HepG2 (cell line): Measurements from ENCODE around the gene ESYT2. TPM values are rescaled to one million over a fixed set of nuclear protein-coding genes. Genes with fewer than 3 reads are reported as not detected.
A peak's percentile ranks its signal among the peaks of the same experiment; 100 is the strongest.
"Not testable (repeated sequence)": the region's sequence is repeated elsewhere in the genome, so short reads cannot be mapped to it uniquely, and the experiment has no call there.

ENCODE experiments used
- ATAC-seq: fragments of 200-7000 bp; cut with Tn5 transposase; 3 replicates; pipeline ENCODE4 v1.9.1; 2020; ENCODE audit warnings: mild to moderate bottlenecking, moderate library complexity
- BruUV-seq: library from RNA; stranded (reverse); fragments of 400-500 nt; replicated peaks from 2 replicates; lab custom pipeline; 2021; lab: Mats Ljungman, UMichigan
- CTCF ChIA-PET: fragments of 300-600 bp; formaldehyde crosslinking; extraction: SDS; loops from one replicate; lab custom pipeline; 2021; ENCODE audit warnings: low total read pairs, inconsistent platforms, low intra/inter-chr PET ratio; lab: Yijun Ruan, JAX
- POLR2A ChIA-PET: fragments of 350-600 bp; sonication (Branson Sonifier 250); formaldehyde crosslinking; loops from one replicate; lab custom pipeline; 2020; ENCODE audit warnings: antibody characterized with exemption, inconsistent platforms; lab: Yijun Ruan, JAX
- DNase-seq: peaks from one replicate; pipeline ENCODE4 v3.0.0-alpha.2; 2015; ENCODE audit warnings: low spot score
- FAIRE-seq: peaks from 3 replicates; lab custom pipeline; 2011; peaks lifted over from hg19 to GRCh38; lab: Jason Lieb, UNC
- H2AFZ ChIP-seq: one replicate; pipeline ENCODE4 v1.6.1; 2011; ENCODE audit warnings: low read length, inconsistent platforms
- H3K27ac ChIP-seq: fragments of 300-600 bp; 3 replicates; pipeline ENCODE4 v1.8.0; 2011; ENCODE audit warnings: mixed run types, mild to moderate bottlenecking, mixed read lengths, low read length, inconsistent platforms; ENCODE audit not compliant: insufficient read depth; ENCODE audit errors: extremely low read length
- H3K27me3 ChIP-seq, 2 experiments: fragments of 200-600 bp in 1 of 2; 2 replicates in 1 of 2; 3 replicates in 1 of 2; pipeline versions ENCODE4 v1.6.0 to v1.8.0; 2011; ENCODE audit warnings: low read length in 2 of 2, mild to moderate bottlenecking in 2 of 2, moderate library complexity in 2 of 2, inconsistent platforms in 1 of 2; ENCODE audit not compliant: insufficient read depth in 2 of 2, control insufficient read depth in 1 of 2
- H3K36me3 ChIP-seq, 2 experiments: fragments of 200-600 bp in 1 of 2; replicated peaks in 1 of 2; 2 replicates in 1 of 2; 3 replicates in 1 of 2; pipeline versions ENCODE4 v1.5.1 to v1.8.0; 2011; ENCODE audit warnings: low read length in 2 of 2, inconsistent platforms in 1 of 2; ENCODE audit not compliant: insufficient read depth in 2 of 2, control insufficient read depth in 1 of 2
- H3K4me1 ChIP-seq: 2 replicates; pipeline ENCODE4 v1.5.1; 2012; ENCODE audit warnings: low read length, inconsistent platforms; ENCODE audit not compliant: insufficient read depth
- H3K4me2 ChIP-seq: 2 replicates; pipeline ENCODE4 v1.6.0; 2011; ENCODE audit warnings: low read depth, low read length, inconsistent platforms
- H3K4me3 ChIP-seq, 3 experiments: fragments of 200-600 bp in 1 of 3; sonication (generic), shearing (Covaris generic) in 1 of 3; replicated peaks in 1 of 3; 2 replicates each; pipeline ENCODE4 v1.5.1; 2011 to 2016; ENCODE audit warnings: low read length in 3 of 3, inconsistent platforms in 2 of 3, low read depth in 2 of 3, mild to moderate bottlenecking in 2 of 3, control low read depth in 1 of 3, mixed read lengths in 1 of 3; ENCODE audit not compliant: insufficient read depth in 1 of 3
- H3K79me2 ChIP-seq: one replicate; pipeline ENCODE4 v1.6.1; 2011; ENCODE audit warnings: low read length, inconsistent platforms; ENCODE audit not compliant: insufficient read depth
- H3K9ac ChIP-seq: 2 replicates; pipeline ENCODE4 v1.6.0; 2011; ENCODE audit warnings: mild to moderate bottlenecking, low read depth, low read length, inconsistent platforms; ENCODE audit not compliant: insufficient read depth
- H3K9me3 ChIP-seq: 2 replicates; pipeline ENCODE4 v1.5.1; 2012; ENCODE audit warnings: mild to moderate bottlenecking, low read length
- H4K20me1 ChIP-seq: 2 replicates; pipeline ENCODE4 v1.6.0; 2011; ENCODE audit warnings: inconsistent platforms, mild to moderate bottlenecking, low read length, moderate library complexity; ENCODE audit not compliant: insufficient read depth
- HNRNPL ChIP-seq: fragments of 200-400 bp; formaldehyde crosslinking; IDR thresholded peaks from 2 replicates; pipeline ENCODE4 v1.6.1; 2017; ENCODE audit warnings: mild to moderate bottlenecking, low read depth, low read length
- HNRNPLL ChIP-seq: fragments of 200-400 bp; formaldehyde crosslinking; IDR thresholded peaks from 2 replicates; pipeline ENCODE4 v1.6.1; 2017; ENCODE audit warnings: mild to moderate bottlenecking, low read depth, low read length; ENCODE audit not compliant: poor library complexity, severe bottlenecking
- HOXA5 ChIP-seq: sonication (generic); formaldehyde crosslinking; IDR thresholded peaks from 2 replicates; pipeline ENCODE4 v1.4.0; 2020; ENCODE audit warnings: missing genetic modification reagents
- MNT ChIP-seq: fragments of 450-650 bp; IDR thresholded peaks from 2 replicates; pipeline ENCODE4 v1.6.1; 2016
- XBP1 ChIP-seq: sonication (generic); formaldehyde crosslinking; IDR thresholded peaks from 2 replicates; pipeline ENCODE4 v1.5.0; 2020; ENCODE audit warnings: missing genetic modification reagents
- ZNF569 ChIP-seq: sonication (generic); formaldehyde crosslinking; IDR thresholded peaks from 2 replicates; pipeline ENCODE4 v1.5.0; 2020; ENCODE audit warnings: mild to moderate bottlenecking, missing genetic modification reagents, moderate library complexity, borderline replicate concordance
- WGBS: methylation state at CpG from one replicate; pipeline ENCODE4 v1.1.6; 2017; ENCODE audit warnings: low lambda C conversion rate; 5-methylcytosine and 5-hydroxymethylcytosine counted together
- in situ Hi-C: cut with HindIII; loops from 2 replicates; pipeline ENCODE4 v1.10.0; 2017; ENCODE audit warnings: low pct_unique_long_range_greater_than_20kb; ENCODE audit not compliant: extremely low pct_ligation_motif_present
- intact Hi-C: fragments of 100-400 bp; cut with micrococcal nuclease; formaldehyde crosslinking; loops from one replicate; pipeline ENCODE4 v1.10.0; 2022; ENCODE audit not compliant: unreplicated experiment
- polyA plus RNA-seq, 8 experiments: library from polyadenylated mRNA; depleted of rRNA in 3 of 8; stranded (reverse) in 7 of 8; unstranded in 1 of 8; fragments of >200 nt; fragmentation: Illumina TruSeq in 4 of 8; extraction: Trizol in 4 of 8; gene quantifications; 2 replicates each; pipeline versions ENCODE4 v1.2.1 to v1.2.3, GENCODE V29; 2011 to 2016; ENCODE audit warnings: low read depth in 4 of 8, missing spikeins in 1 of 8, mixed read lengths in 1 of 8; ENCODE audit not compliant: insufficient read depth in 1 of 8
- total RNA-seq, 5 experiments: library from RNA; depleted of rRNA; stranded (reverse); fragments of >200 nt; fragmentation: Illumina TruSeq; extraction: Trizol; gene quantifications; 2 replicates each; pipeline ENCODE4 v1.2.3, GENCODE V29; 2016; ENCODE audit warnings: low read depth in 1 of 5

Gene ESYT2
- total and polyA plus RNA-seq, 2 of the 13 experiments (the other 11 are each of a cell fraction or from before 2014, with no cell fraction given) = 28.5 to 37.3 TPM

GRCh38 chr7:158878151-158879079 is 49.1 kb upstream of the ESYT2 start:
- H3K4me1 ChIP-seq, BruUV-seq, H2AFZ ChIP-seq, H3K9ac ChIP-seq, CTCF ChIA-PET, H3K79me2 ChIP-seq, H3K4me2 ChIP-seq, intact Hi-C loops, H4K20me1 ChIP-seq, H3K4me3 ChIP-seq, H3K27me3 ChIP-seq, in situ Hi-C loops, DNase-seq, ATAC-seq, H3K27ac ChIP-seq, FAIRE-seq, H3K9me3 ChIP-seq: not testable (repeated sequence)
- peaks cover 2 to 26% of the 10 kb centered on the region in 2 experiments; a peak in 4 of 5 replicates for H3K36me3 ChIP-seq
- TF ChIP-seq HNRNPL (0 out of 2 replicates have a peak, but pooled peaks have one; percentile 14), MNT (peak; percentile 73)
- 95% methylated on average over 40 of the region's 41 CpGs for WGBS
- POLR2A ChIA-PET = interaction anchor here (1.1 kb wide), 1 partner anchor 13 kb away, joined by 3 read pairs; no protein-coding TSS in a partner anchor

DNA sequence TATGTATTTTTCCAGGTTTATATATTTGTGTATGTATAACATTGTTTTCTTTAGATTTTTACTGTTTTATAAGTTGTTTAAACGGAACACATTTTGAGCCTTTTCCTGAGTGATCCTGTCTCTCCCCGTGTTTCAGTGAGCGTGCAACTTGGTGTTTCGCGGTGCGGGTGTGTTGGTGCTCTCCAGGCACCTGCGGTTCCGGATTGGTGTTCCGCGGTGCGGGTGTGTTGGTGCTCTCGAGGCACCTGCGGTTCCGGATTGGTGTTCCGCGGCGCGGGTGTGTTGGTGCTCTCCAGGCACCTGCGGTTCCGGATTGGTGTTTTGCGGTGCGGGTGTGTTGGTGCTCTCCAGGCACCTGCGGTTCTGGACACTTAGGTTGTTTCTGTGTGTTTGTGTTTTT is 47.7 kb upstream of the ESYT2 start:
- no peak for ATAC-seq
- no peak overlapping the region for H3K4me2 ChIP-seq
- H2AFZ ChIP-seq = no peak overlapping the region
- no peaks in the 10 kb centered on the region for H3K79me2 ChIP-seq
- H3K27me3 ChIP-seq = no peaks in the 10 kb centered on the region
- no peak overlapping the region for H3K27ac ChIP-seq
- no TSS peak for BruUV-seq
- intact Hi-C loops (no loop called here), in situ Hi-C loops (no loop called here)
- no peak for TF ChIP-seq HOXA5 (CRISPR knock-in tag)
- TF ChIP-seq XBP1 = no peak
- TF ChIP-seq HNRNPLL = no peak
- no peak for TF ChIP-seq ZNF569 (CRISPR knock-in tag)
- H3K36me3 ChIP-seq = peaks cover 2 to 26% of the 10 kb centered on the region in 2 experiments; a peak in 4 of 5 replicates
- H3K9ac ChIP-seq = no peak overlapping the region
- ChIA-PET POLR2A (interaction anchor here (1.1 kb wide), 1 partner anchor 12 kb away, joined by 3 read pairs; no protein-coding TSS in a partner anchor), CTCF (no interaction called here)
- no peak for DNase-seq
- H3K4me3 ChIP-seq = no peak overlapping the region
- no peaks in the 10 kb centered on the region for H4K20me1 ChIP-seq
- H3K4me1 ChIP-seq = no peaks in the 10 kb centered on the region
- FAIRE-seq = no peak
- WGBS = 97% methylated on average over 23 of the region's 23 CpGs
- no peaks in the 10 kb centered on the region for H3K9me3 ChIP-seq
